Measurements from ENCODE around the gene FRS2. TPM values are rescaled to one million over a fixed set of nuclear protein-coding genes. Genes with fewer than 3 reads are reported as not detected.
"Not testable (repeated sequence)": the region's sequence is repeated elsewhere in the genome, so short reads cannot be mapped to it uniquely, and the experiment has no call there.

The FRS2 gene
- total RNA-seq, 6 donors from 2014 or later: 14.3 to 54.1 (median 24.7) TPM

DNA sequence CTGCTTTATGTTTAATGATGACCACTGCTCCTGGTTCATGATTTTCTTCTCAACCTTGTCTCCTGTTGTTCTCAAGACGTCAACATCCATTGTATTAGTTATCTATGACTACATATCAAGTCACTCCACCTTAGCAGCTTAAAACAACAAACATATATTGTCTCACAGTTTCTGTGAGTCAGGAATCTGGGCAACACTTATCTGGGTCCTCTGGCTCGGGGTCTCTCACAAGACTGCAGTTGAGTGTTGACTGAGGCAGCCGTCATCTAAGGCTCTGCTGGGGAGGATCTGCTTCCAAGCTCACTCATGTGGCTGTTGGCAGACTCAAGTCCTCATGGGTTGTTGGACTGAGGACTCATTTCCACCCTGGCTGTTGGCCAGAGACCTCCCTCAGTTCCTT, 27.3 kb upstream of the FRS2 start:
- no peaks in the 10 kb centered on the region for H3K4me1 ChIP-seq
- WGBS, 2 donors: 68 to 84% methylated on average over 3 of the region's 3 CpGs
- ATAC-seq (ENCODE audit: low FRiP score in 2 of 2): no peak

DNA sequence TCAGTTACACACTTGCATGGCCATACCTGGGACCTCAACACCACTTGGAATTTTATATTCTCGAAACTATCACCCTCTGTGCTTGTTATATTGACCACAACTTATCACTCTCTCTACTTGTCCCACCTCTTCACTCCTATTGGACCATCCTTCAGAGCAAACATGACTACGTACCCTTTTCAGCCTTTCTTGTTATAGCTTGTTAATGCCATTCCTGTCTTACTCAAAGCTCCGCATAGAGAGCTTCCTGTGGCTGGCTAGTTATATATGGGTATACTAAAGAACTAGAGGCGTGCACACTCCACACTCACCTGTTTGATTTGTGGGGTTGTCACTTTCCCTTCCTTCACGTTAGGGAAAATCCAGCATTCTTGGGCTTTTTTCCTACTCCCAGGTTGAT, 26.3 kb upstream of the FRS2 start:
- Histone ChIP-seq H3K27ac (no peak overlapping the region), H3K4me3 (no peak overlapping the region), H3K27me3 (no peaks in the 10 kb centered on the region), H3K36me3 (no peaks in the 10 kb centered on the region), H3K4me1 (no peaks in the 10 kb centered on the region), H3K9me3 (no peaks in the 10 kb centered on the region)
- DNase-seq (no peak), ATAC-seq (ENCODE audit: low FRiP score in 2 of 2) (no peak)
- 87 to 90% methylated on average over 5 of the region's 5 CpGs for WGBS, 2 donors
- TF ChIP-seq POLR2AphosphoS5 (IDR thresholded peaks at IDR 0.05): no peak
- TF ChIP-seq, protein P1, sequence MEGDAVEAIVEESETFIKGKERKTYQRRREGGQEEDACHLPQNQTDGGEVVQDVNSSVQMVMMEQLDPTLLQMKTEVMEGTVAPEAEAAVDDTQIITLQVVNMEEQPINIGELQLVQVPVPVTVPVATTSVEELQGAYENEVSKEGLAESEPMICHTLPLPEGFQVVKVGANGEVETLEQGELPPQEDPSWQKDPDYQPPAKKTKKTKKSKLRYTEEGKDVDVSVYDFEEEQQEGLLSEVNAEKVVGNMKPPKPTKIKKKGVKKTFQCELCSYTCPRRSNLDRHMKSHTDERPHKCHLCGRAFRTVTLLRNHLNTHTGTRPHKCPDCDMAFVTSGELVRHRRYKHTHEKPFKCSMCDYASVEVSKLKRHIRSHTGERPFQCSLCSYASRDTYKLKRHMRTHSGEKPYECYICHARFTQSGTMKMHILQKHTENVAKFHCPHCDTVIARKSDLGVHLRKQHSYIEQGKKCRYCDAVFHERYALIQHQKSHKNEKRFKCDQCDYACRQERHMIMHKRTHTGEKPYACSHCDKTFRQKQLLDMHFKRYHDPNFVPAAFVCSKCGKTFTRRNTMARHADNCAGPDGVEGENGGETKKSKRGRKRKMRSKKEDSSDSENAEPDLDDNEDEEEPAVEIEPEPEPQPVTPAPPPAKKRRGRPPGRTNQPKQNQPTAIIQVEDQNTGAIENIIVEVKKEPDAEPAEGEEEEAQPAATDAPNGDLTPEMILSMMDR (IDR thresholded peaks at IDR 0.05): no peak
- no peak for TF ChIP-seq POLR2A (IDR thresholded peaks at IDR 0.05)
- TF ChIP-seq EP300 (IDR thresholded peaks at IDR 0.05): no peak

More for the DNA sequence above, 27.3 kb upstream of the FRS2 start:
- no peak for DNase-seq
- no peaks in the 10 kb centered on the region for H3K27me3 ChIP-seq
- H3K36me3 ChIP-seq: no peaks in the 10 kb centered on the region
- no peaks in the 10 kb centered on the region for H3K9me3 ChIP-seq
- TF ChIP-seq POLR2AphosphoS5 (IDR thresholded peaks at IDR 0.05): no peak
- no peak for TF ChIP-seq EP300 (IDR thresholded peaks at IDR 0.05)
- no peak for TF ChIP-seq POLR2A (IDR thresholded peaks at IDR 0.05)
- TF ChIP-seq, protein P1 (IDR thresholded peaks at IDR 0.05): no peak
- H3K27ac ChIP-seq: no peak overlapping the region
- no peak overlapping the region for H3K4me3 ChIP-seq

DNA sequence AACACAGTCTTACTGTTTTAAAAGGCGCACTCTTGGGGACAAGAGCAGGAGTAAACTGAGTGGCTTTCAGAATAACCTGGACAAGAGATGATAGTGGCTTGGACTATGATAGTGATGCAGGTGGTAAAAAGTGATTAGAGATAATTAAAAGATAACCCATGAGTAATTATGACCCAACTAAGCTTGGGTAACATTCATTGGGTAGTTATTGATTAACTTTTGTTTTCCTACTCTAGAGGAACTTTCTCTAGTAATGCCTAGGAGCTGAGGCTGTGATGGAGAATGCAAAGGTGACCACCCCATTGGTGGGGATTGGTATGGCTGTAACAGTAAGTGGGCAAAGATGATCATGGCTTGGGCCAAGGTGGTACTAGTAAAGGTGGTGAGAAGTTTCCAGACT, 22.3 kb upstream of the FRS2 start:
- WGBS, 2 donors: 96 to 97% methylated on average over 1 of the region's 1 CpG
- H3K27me3 ChIP-seq: no peaks in the 10 kb centered on the region
- H3K4me1 ChIP-seq: no peaks in the 10 kb centered on the region
- no peaks in the 10 kb centered on the region for H3K9me3 ChIP-seq
- no peak overlapping the region for H3K4me3 ChIP-seq
- H3K27ac ChIP-seq: no peak overlapping the region
- ATAC-seq (ENCODE audit: low FRiP score in 2 of 2) (no peak), DNase-seq (no peak)
- no peaks in the 10 kb centered on the region for H3K36me3 ChIP-seq
- TF ChIP-seq EP300 (IDR thresholded peaks at IDR 0.05): no peak
- TF ChIP-seq POLR2AphosphoS5 (IDR thresholded peaks at IDR 0.05): no peak
- TF ChIP-seq, protein P1 (IDR thresholded peaks at IDR 0.05): no peak
- no peak for TF ChIP-seq POLR2A (IDR thresholded peaks at IDR 0.05)

DNA sequence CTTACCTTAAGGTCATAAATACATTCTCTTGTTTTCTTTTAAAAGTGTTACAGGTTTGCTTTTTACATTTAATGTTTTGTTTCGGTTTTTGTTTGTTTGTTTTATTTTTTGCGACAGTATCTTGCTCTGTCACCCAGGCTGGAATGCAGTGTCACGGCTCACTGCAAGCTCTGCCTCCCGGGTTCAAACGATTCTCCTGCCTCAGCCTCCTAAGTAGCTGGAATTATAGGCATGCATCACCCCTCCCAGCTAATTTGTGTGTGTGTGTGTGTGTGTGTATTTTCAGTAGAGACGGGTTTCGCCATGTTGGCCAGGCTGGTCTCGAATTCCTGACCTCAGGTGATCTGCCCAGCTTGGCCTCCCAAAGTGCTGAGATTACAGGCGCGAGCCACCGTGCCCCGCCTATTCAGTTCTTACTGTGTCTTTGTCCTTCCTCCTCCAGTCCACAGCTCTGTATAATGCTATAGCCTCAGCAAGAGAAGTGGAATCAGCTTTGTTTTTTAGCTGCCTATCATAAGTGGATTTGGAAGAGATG, 17.5 kb upstream of the FRS2 start:
- not testable (repeated sequence) for DNase-seq; H3K4me1 ChIP-seq; H3K9me3 ChIP-seq; H3K27me3 ChIP-seq; H3K36me3 ChIP-seq; ATAC-seq (ENCODE audit: low FRiP score in 2 of 2); H3K27ac ChIP-seq; H3K4me3 ChIP-seq
- 90 to 92% methylated on average over 12 of the region's 12 CpGs for WGBS, 2 donors

DNA sequence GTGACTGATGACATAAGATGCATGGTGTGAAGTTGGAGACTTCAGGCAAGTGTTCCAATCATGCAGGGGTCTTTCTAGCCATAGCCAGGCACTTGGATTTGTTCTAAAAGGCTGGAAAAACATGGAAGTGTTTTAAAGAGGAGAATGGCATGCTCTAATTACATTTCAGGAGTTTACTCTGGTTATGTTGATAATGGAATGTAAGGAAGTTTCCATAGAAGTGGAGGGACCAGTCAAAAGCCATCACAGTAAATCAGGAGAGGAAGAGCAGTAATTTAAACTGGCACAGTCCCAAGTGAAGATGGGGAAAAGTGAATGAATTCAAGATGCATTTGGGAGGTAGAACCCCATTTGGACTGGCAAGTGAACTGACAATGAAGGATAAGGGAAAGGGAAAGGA, 13.9 kb upstream of the FRS2 start:
- no peaks in the 10 kb centered on the region for H3K36me3 ChIP-seq
- H3K27ac ChIP-seq: no peak overlapping the region
- DNase-seq: no peak
- H3K4me3 ChIP-seq: no peak overlapping the region
- no peak for ATAC-seq (ENCODE audit: low FRiP score in 2 of 2)
- TF ChIP-seq, protein P1 (IDR thresholded peaks at IDR 0.05): no peak
- no peak for TF ChIP-seq POLR2A (IDR thresholded peaks at IDR 0.05)
- no peak for TF ChIP-seq EP300 (IDR thresholded peaks at IDR 0.05)
- TF ChIP-seq POLR2AphosphoS5 (IDR thresholded peaks at IDR 0.05): no peak
- no peaks in the 10 kb centered on the region for H3K9me3 ChIP-seq
- H3K4me1 ChIP-seq: no peaks in the 10 kb centered on the region
- H3K27me3 ChIP-seq: no peaks in the 10 kb centered on the region
